Activated naive CD4-positive, alpha-beta T cell treated with anti-CD3 and anti-CD28 coated beads for 36 hours (primary cell): ENCODE measurements around the gene ABCA13. TPM values are rescaled to one million over a fixed set of nuclear protein-coding genes. Genes with fewer than 3 reads are reported as not detected.

ENCODE experiments used
- CTCF ChIA-PET: fragments of 350-600 bp; sonication (Branson Sonifier 250); formaldehyde crosslinking; loops from one replicate; lab custom pipeline; 2021; ENCODE audit warnings: antibody characterized with exemption; lab: Charles Lee
- DNase-seq: peaks from one replicate; pipeline ENCODE4 v3.0.0-alpha.2; 2020
- H3K27ac Mint-ChIP-seq: one replicate; pipeline ENCODE4 v1.8.0; 2021; ENCODE audit warnings: mild to moderate bottlenecking, mixed read lengths
- H3K27me3 Mint-ChIP-seq: one replicate; pipeline ENCODE4 v1.8.0; 2021; ENCODE audit warnings: low read depth, mixed read lengths
- H3K36me3 Mint-ChIP-seq: one replicate; pipeline ENCODE4 v1.8.0; 2021; ENCODE audit warnings: low read depth, mixed read lengths
- H3K4me1 Mint-ChIP-seq: one replicate; pipeline ENCODE4 v1.8.0; 2021; ENCODE audit warnings: low read depth, mixed read lengths
- H3K4me3 Mint-ChIP-seq: one replicate; pipeline ENCODE4 v1.8.0; 2021; ENCODE audit warnings: mild to moderate bottlenecking, moderate library complexity, mixed read lengths
- H3K9me3 Mint-ChIP-seq: one replicate; pipeline ENCODE4 v1.8.0; 2021; ENCODE audit warnings: mixed read lengths
- intact Hi-C: fragments of 100-400 bp; cut with micrococcal nuclease; formaldehyde crosslinking; loops from one replicate; pipeline ENCODE4 v1.15.1; 2023
- total RNA-seq, 2 experiments: library from RNA; stranded (reverse); gene quantifications; one replicate each; pipeline ENCODE4 v1.2.3, GENCODE V29; 2021

ABCA13 gene
- total RNA-seq, 2 experiments from 2014 or later = not detected

- H3K4me3 Mint-ChIP-seq = no peak overlapping the region
- no peak overlapping the region for H3K27ac Mint-ChIP-seq
- no peak for DNase-seq
These were observed 354.8 kb downstream of the ABCA13 start for GRCh38 chr7:48525736-48526732.

GRCh38 chr7:48528646-48529045, 357.4 kb downstream of the ABCA13 start:
- Mint-ChIP-seq H3K27ac (no peak overlapping the region), H3K4me3 (no peak overlapping the region), H3K9me3 (no peaks in the 10 kb centered on the region), H3K27me3 (no peaks in the 10 kb centered on the region), H3K4me1 (no peaks in the 10 kb centered on the region), H3K36me3 (no peaks in the 10 kb centered on the region)
- CTCF ChIA-PET = no interaction called here
- intact Hi-C loops = no loop called here
- no peak for DNase-seq

More at GRCh38 chr7:48525736-48526732, 354.8 kb downstream of the ABCA13 start:
- CTCF ChIA-PET = no interaction called here
- Mint-ChIP-seq H3K9me3 (no peaks in the 10 kb centered on the region), H3K36me3 (no peaks in the 10 kb centered on the region), H3K27me3 (no peaks in the 10 kb centered on the region), H3K4me1 (no peaks in the 10 kb centered on the region)
- intact Hi-C loops = no loop called here

- no peak overlapping the region for H3K4me3 Mint-ChIP-seq
- peak; percentile 6 for DNase-seq
These were observed 366.3 kb downstream of the ABCA13 start for GRCh38 chr7:48537561-48537960.

GRCh38 chr7:48540746-48541145, 369.5 kb downstream of the ABCA13 start:
- H3K27me3 Mint-ChIP-seq = no peaks in the 10 kb centered on the region
- no peak for DNase-seq
- CTCF ChIA-PET = no interaction called here
- peaks cover 10% of the 10 kb centered on the region for H3K9me3 Mint-ChIP-seq
- H3K27ac Mint-ChIP-seq = no peak overlapping the region
- H3K36me3 Mint-ChIP-seq = no peaks in the 10 kb centered on the region
- intact Hi-C loops = no loop called here
- no peak overlapping the region for H3K4me3 Mint-ChIP-seq
- no peaks in the 10 kb centered on the region for H3K4me1 Mint-ChIP-seq

More at GRCh38 chr7:48537561-48537960, 366.3 kb downstream of the ABCA13 start:
- peaks cover 14% of the 10 kb centered on the region for H3K9me3 Mint-ChIP-seq
- intact Hi-C loops = no loop called here
- no peaks in the 10 kb centered on the region for H3K36me3 Mint-ChIP-seq
- H3K27me3 Mint-ChIP-seq = no peaks in the 10 kb centered on the region
- CTCF ChIA-PET = no interaction called here
- H3K27ac Mint-ChIP-seq = no peak overlapping the region
- no peaks in the 10 kb centered on the region for H3K4me1 Mint-ChIP-seq

GRCh38 chr7:48548667-48549066, 377.4 kb downstream of the ABCA13 start:
- CTCF ChIA-PET = no interaction called here
- no peaks in the 10 kb centered on the region for H3K4me1 Mint-ChIP-seq
- H3K9me3 Mint-ChIP-seq = no peaks in the 10 kb centered on the region
- H3K4me3 Mint-ChIP-seq = no peak overlapping the region
- H3K27ac Mint-ChIP-seq = no peak overlapping the region
- no peaks in the 10 kb centered on the region for H3K27me3 Mint-ChIP-seq
- no peaks in the 10 kb centered on the region for H3K36me3 Mint-ChIP-seq
- DNase-seq = no peak
- intact Hi-C loops = no loop called here

GRCh38 chr7:48551652-48552051, 380.4 kb downstream of the ABCA13 start:
- H3K4me3 Mint-ChIP-seq = no peak overlapping the region
- DNase-seq = no peak
- no peaks in the 10 kb centered on the region for H3K4me1 Mint-ChIP-seq
- CTCF ChIA-PET = no interaction called here
- H3K27me3 Mint-ChIP-seq = no peaks in the 10 kb centered on the region
- intact Hi-C loops = no loop called here
- H3K36me3 Mint-ChIP-seq = no peaks in the 10 kb centered on the region
- peaks cover 2% of the 10 kb centered on the region for H3K9me3 Mint-ChIP-seq
- no peak overlapping the region for H3K27ac Mint-ChIP-seq

- intact Hi-C loops = no loop called here
- no peaks in the 10 kb centered on the region for H3K27me3 Mint-ChIP-seq
- H3K27ac Mint-ChIP-seq = no peak overlapping the region
- H3K9me3 Mint-ChIP-seq = peaks cover 4% of the 10 kb centered on the region
- no peak for DNase-seq
- no peaks in the 10 kb centered on the region for H3K4me1 Mint-ChIP-seq
- H3K36me3 Mint-ChIP-seq = no peaks in the 10 kb centered on the region
- no peak overlapping the region for H3K4me3 Mint-ChIP-seq
- CTCF ChIA-PET = no interaction called here
These were observed 392.1 kb downstream of the ABCA13 start for GRCh38 chr7:48563334-48563733.

GRCh38 chr7:48575516-48575915, 404.3 kb downstream of the ABCA13 start:
- no peak for DNase-seq
- no peaks in the 10 kb centered on the region for H3K4me1 Mint-ChIP-seq
- H3K27me3 Mint-ChIP-seq = peaks cover 2% of the 10 kb centered on the region
- no peaks in the 10 kb centered on the region for H3K9me3 Mint-ChIP-seq
- no peaks in the 10 kb centered on the region for H3K36me3 Mint-ChIP-seq
- CTCF ChIA-PET = no interaction called here
- no peak overlapping the region for H3K4me3 Mint-ChIP-seq
- intact Hi-C loops = no loop called here
- H3K27ac Mint-ChIP-seq = no peak overlapping the region

GRCh38 chr7:48587475-48587874, 416.2 kb downstream of the ABCA13 start:
- intact Hi-C loops = no loop called here
- no peak for DNase-seq
- Mint-ChIP-seq H3K9me3 (peaks cover 3% of the 10 kb centered on the region), H3K27ac (no peak overlapping the region), H3K36me3 (no peaks in the 10 kb centered on the region), H3K27me3 (no peaks in the 10 kb centered on the region), H3K4me1 (no peaks in the 10 kb centered on the region), H3K4me3 (no peak overlapping the region)
- CTCF ChIA-PET = no interaction called here

GRCh38 chr7:48594349-48594748, 423.1 kb downstream of the ABCA13 start:
- no peaks in the 10 kb centered on the region for H3K36me3 Mint-ChIP-seq
- no peaks in the 10 kb centered on the region for H3K4me1 Mint-ChIP-seq
- no peaks in the 10 kb centered on the region for H3K27me3 Mint-ChIP-seq
- intact Hi-C loops = no loop called here
- CTCF ChIA-PET = no interaction called here
- no peak overlapping the region for H3K4me3 Mint-ChIP-seq
- H3K9me3 Mint-ChIP-seq = no peaks in the 10 kb centered on the region
- no peak overlapping the region for H3K27ac Mint-ChIP-seq
- no peak for DNase-seq

GRCh38 chr7:48595756-48596155, 424.5 kb downstream of the ABCA13 start:
- CTCF ChIA-PET = no interaction called here
- intact Hi-C loops = no loop called here
- H3K36me3 Mint-ChIP-seq = no peaks in the 10 kb centered on the region
- H3K4me3 Mint-ChIP-seq = no peak overlapping the region
- DNase-seq = no peak
- H3K27me3 Mint-ChIP-seq = no peaks in the 10 kb centered on the region
- H3K9me3 Mint-ChIP-seq = no peaks in the 10 kb centered on the region
- H3K4me1 Mint-ChIP-seq = no peaks in the 10 kb centered on the region
- H3K27ac Mint-ChIP-seq = no peak overlapping the region

GRCh38 chr7:48610705-48611104, 439.4 kb downstream of the ABCA13 start:
- CTCF ChIA-PET = no interaction called here
- H3K27me3 Mint-ChIP-seq = no peaks in the 10 kb centered on the region
- no peaks in the 10 kb centered on the region for H3K4me1 Mint-ChIP-seq
- no peaks in the 10 kb centered on the region for H3K9me3 Mint-ChIP-seq
- intact Hi-C loops = no loop called here
- no peak overlapping the region for H3K4me3 Mint-ChIP-seq
- H3K27ac Mint-ChIP-seq = no peak overlapping the region
- no peaks in the 10 kb centered on the region for H3K36me3 Mint-ChIP-seq
- DNase-seq = no peak

- Mint-ChIP-seq H3K27ac (no peak overlapping the region), H3K36me3 (no peaks in the 10 kb centered on the region), H3K9me3 (no peaks in the 10 kb centered on the region), H3K27me3 (no peaks in the 10 kb centered on the region), H3K4me1 (no peaks in the 10 kb centered on the region), H3K4me3 (no peak overlapping the region)
- CTCF ChIA-PET = no interaction called here
- DNase-seq = no peak
- intact Hi-C loops = no loop called here
These were observed 440.7 kb downstream of the ABCA13 start for GRCh38 chr7:48611993-48612392.
